IPS-18c (cell line): Measurements from ENCODE around the gene ARCN1.
"Not testable (repeated sequence)": the region's sequence is repeated elsewhere in the genome, so short reads cannot be mapped to it uniquely, and the experiment has no call there.

Experiments used
- H3K4me3 ChIP-seq: 2 replicates; pipeline ENCODE4 v1.7.0; 2013; ENCODE audit warnings: low read depth, mild to moderate bottlenecking, low read length, moderate library complexity; ENCODE audit not compliant: insufficient read depth
- H3K9me3 ChIP-seq: one replicate; pipeline ENCODE4 v1.6.1; 2013; ENCODE audit warnings: mild to moderate bottlenecking, low read length, moderate library complexity; ENCODE audit not compliant: control insufficient read depth, insufficient read depth

Gene ARCN1

DNA sequence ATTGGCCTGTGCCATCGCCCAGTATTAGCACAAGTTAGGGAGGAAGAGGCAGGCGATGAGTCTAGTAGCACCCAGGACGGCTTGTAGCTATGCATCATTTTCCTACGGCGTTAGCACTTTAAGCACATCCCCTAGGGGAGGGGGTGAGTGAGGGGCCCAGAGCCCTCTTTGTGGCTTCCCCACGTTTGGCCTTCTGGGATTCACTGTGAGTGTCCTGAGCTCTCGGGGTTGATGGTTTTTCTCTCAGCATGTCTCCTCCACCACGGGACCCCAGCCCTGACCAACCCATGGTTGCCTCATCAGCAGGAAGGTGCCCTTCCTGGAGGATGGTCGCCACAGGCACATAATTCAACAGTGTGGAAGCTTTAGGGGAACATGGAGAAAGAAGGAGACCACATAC is 36.9 kb upstream of the ARCN1 start:
- no peak overlapping the region for H3K4me3 ChIP-seq
- H3K9me3 ChIP-seq = no peaks in the 10 kb centered on the region

DNA sequence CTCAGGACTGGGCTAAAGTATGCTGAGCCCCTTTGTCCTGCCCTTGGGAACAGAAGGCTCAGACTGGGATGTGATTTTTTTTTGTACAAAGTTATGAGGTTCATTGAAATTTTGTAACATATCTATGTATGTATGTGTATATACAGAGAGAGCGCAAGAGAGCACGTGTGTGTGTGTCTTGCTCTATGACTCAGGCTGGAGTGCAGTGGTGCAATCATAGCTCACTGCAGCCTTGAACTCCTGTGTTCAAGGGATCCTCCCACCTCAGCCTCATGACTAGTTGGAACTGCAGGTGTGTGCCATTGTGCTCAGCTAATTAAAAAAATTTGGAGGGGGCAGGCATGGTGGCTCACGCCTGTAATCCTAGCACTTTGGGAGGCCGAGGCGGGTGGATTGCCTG is 35.5 kb upstream of the ARCN1 start:
- no peak overlapping the region for H3K4me3 ChIP-seq
- no peaks in the 10 kb centered on the region for H3K9me3 ChIP-seq

DNA sequence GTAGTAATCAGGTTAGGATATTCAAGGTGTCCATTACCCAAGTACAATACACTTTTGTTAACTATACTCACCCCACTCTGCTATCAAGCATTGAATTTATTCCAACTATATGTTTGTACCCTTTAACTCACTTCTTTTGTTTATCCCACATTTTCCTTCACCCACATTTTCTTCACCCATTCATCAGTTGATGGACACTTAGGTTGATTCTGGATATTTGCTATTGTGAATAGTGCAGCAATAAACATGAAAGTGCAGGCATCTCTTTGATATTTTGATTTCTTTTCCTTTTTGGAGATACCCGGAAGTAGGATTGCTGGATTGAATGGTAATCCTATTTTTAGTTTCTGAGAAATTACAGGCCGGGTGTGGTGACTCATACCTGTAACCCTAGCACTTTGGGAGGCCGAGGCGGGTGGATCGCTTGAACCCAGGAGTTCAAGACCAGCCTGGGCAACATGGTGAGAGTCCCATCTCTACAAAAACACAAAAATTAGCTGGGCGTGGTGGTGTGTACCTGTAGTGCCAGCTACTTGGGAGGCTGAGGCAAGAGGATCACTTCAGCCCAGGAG is 34.7 kb upstream of the ARCN1 start:
- no peak overlapping the region for H3K4me3 ChIP-seq

DNA sequence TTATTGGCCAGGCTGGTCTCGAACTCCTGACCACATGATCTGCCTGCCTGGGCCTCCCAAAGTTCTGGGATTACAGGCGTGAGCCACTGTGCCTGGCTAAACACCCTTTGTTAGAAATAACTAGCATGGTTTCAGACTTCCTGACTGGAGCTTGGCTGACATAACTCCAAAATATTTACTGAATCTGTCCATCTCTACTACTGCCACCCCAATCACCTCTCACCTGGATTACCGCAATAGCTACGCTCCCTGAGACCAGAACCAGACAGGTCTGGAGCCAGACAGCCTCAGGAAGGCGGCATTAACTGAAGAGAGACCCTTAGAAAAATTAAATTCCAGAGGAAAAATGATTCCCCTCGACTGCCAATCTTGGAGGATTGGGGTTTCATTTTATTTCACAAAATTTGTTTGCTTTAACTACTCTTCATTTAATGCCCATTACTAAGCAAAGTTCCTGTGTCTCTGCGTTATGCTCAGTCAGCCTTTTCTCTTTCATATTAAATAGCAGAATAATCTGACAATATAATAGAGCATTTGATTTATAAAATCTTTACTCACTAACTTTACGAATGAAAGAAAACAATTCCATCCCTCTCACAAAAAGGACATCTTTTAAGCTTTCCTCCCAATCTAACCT is 28.1 kb upstream of the ARCN1 start:
- H3K9me3 ChIP-seq = no peaks in the 10 kb centered on the region
- H3K4me3 ChIP-seq = no peak overlapping the region

More for the DNA sequence above, 34.7 kb upstream of the ARCN1 start:
- H3K9me3 ChIP-seq = no peaks in the 10 kb centered on the region

DNA sequence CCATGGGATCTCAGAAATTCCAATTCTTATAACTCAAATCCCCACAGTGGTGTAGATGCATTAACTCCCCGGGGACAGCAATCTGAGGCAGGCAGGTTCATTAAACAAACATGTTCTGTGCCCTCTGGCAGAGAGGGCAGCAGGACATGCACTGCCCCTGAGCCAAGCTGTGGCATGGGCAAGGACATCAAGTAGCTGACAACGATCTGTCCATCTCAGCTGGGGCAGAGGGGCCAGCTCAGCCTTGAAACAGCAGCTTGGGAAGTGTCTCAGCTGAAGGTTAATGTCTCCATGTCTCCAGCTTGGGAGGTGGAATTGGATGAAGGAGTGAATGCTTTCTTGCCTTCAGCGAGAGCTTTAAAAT is 27.6 kb upstream of the ARCN1 start:
- H3K4me3 ChIP-seq = no peak overlapping the region
- no peaks in the 10 kb centered on the region for H3K9me3 ChIP-seq

DNA sequence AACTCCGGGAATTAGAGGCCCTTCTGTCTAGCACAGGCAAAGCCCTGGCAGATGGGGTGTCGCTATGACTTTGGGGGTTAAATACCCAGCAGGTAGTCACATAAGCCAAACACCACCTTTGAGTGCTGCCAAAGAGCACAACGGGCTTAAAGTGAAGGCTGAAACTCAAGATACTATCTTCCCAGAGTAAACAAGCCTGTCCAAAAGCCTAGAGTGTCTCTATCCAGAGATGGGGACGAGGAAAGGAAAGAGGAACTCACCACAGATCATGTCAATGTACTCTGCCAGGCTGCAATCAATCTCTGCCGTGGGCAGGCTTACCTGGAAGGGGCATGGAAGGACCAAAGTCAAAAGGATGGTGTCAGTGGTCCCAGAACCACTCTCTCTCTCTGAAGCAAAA is 26.7 kb upstream of the ARCN1 start:
- Histone ChIP-seq H3K9me3 (no peaks in the 10 kb centered on the region), H3K4me3 (no peak overlapping the region)

DNA sequence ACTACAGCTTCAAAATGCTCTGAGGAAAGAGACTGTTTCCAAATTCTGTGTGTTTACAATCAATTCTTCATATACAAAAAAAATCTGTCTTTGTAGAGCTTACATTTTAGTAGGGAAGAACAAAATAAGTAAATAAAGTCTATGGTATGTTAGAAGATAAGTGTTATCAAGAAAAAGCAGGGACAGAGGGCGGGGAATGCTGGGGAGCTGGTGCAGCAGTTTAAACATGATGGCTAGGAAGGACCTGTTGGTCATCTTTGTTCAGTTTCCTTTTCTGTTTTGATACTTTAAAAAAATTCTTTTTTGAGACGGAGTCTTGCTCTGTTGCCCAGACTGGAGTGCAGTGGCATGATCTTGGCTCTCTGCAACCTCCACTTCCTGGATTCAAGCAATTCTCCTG is 25.1 kb upstream of the ARCN1 start:
- H3K9me3 ChIP-seq = no peaks in the 10 kb centered on the region
- no peak overlapping the region for H3K4me3 ChIP-seq

DNA sequence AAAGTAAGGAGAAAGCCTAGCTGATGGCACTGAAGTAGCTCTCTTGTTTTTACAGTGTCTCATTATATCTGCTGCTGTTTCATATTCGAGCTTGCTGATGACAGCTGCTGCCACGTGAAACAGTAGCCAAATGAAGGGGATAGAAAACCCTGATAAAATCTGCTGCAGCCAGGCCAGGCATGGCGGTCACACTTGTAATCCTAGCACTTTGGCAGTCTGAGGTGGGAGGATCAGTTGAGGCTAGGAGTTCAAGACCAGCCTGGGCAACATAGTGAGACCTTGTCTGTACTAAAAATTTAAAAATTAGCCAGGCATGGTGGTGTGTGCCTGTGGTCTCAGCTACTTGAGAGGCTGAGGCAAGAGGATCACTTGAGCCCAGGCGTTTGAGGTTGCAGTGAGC is 19.9 kb upstream of the ARCN1 start:
- no peaks in the 10 kb centered on the region for H3K9me3 ChIP-seq
- no peak overlapping the region for H3K4me3 ChIP-seq

DNA sequence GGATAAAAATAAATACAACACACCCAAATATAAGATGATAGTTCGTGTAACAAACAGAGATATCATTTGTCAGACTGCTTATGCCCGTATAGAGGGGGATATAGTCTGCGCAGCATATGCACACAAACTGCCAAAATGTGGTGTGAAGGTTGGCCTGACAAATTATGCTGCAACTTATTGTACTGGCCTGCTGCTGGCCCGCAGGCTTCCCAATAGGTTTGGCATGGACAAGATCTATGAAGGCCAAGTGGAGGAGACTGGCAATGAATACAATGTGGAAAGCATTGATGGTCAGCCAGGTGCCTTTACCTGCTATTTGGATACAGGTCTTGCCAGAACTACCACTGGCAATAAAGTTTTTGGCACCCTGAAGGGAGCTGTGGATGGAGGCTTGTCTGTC is 11.4 kb upstream of the ARCN1 start:
- Histone ChIP-seq H3K4me3 (no peak overlapping the region), H3K9me3 (no peaks in the 10 kb centered on the region)

DNA sequence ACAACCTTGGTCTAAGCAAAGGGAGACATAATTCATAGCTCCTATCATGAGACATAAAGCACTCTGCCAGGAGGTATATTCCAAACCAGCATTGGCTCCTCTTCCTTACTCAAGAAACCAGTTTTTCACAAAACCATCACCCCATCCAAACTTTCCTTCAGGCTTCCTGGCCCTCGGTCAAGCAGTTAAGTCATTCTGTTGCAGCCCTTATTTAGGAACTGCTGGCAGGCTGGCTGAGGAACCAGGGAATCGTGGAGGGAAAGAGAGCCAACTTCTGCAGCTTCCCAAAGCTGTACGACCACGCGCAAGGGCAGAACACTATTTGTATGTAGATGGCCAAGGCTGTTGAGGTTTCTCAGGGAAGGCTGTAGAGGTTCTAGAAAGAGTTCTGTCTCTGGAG is 7.2 kb upstream of the ARCN1 start:
- H3K4me3 ChIP-seq = no peak overlapping the region
- no peaks in the 10 kb centered on the region for H3K9me3 ChIP-seq

DNA sequence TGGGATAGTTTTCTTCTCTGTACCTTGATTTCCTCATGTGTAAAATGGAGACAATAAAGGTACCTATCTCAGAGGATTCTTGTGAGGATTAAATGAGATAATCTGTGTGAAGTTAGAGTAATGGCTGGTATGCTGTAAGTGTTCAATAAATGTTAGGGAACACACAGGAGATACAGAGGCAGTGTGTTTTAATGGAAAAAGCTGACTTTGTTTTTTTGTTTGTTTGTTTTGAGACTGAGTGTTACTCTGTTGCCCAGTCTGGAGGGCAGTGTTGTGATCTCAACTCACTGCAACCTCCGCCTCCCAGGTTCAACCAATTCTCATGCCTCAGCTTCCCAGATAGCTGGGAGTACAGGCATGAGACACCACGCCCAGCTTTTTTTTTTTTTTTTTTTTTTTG is 2.5 kb upstream of the ARCN1 start:
- H3K9me3 ChIP-seq = no peaks in the 10 kb centered on the region

DNA sequence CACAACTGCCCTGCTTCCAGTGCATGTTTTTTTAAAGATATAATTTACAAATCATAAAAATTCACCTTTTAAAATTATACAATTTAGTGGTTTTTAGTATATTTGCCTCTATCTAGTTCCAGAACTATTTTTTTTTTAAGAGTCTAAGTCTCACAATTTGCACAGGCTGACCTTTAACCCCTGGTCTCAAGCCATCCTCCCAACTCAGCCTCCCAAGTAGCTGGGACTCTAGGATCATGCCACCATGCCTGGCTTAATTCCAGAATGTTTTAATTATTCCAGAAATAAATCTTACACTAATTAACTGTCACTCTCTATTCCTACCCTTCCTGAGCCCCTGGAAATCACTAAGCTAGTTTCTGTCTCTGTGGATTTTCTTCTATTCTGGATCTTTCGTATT is 1.4 kb upstream of the ARCN1 start:
- no peak overlapping the region for H3K4me3 ChIP-seq
- no peaks in the 10 kb centered on the region for H3K9me3 ChIP-seq

More for the DNA sequence above, 2.5 kb upstream of the ARCN1 start:
- no peak overlapping the region for H3K4me3 ChIP-seq

DNA sequence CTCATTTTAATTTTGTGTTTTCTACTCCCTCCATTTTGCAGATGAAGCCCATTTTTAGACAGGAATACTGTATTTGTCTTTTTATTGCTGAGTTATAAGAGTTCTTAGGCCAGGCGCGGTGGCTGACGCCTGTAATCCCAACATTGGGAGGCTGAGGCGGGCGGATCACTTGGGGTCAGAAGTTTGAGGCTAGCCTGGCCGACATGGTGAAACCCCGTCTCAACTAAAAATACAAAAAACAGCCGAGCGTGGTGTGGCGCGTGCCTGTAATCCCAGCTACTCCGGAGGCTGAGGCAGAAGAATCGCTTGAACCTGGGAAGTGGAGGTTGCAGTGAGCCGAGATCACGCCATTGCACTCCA is 528 bp upstream of the ARCN1 start:
- peak overlapping the region; percentile 97; the same call in 1 of the 2 replicates for H3K4me3 ChIP-seq
- not testable (repeated sequence) for H3K9me3 ChIP-seq

DNA sequence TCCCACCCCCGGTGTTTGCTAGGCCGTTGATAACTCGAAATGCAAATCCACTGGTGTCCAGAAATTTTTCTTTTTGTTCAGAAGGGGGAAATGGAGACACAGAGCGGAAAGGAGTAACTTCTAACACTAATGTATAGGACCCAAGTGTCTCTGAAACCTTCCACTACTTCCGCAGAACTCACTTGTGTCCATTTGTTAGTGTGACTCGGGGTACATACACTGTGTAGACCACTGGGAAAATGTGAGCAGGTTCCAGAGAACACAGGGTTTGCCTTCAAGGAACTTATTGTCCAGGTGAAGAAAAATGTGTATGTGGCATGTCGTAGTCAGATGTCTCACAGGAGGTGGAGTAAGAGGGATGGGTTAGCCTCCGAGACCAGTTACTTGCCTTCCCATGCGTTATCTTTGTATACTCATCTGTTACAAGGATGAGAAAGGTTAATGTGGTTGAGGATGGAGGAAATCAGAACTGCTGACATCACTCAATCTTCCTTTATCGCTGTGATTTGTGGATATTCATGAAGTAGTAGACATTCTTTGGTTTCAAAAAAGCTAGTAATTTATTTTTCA is 857 bp downstream of the ARCN1 start:
- H3K4me3 ChIP-seq = peak overlapping the region; percentile 97
- H3K9me3 ChIP-seq = no peaks in the 10 kb centered on the region

DNA sequence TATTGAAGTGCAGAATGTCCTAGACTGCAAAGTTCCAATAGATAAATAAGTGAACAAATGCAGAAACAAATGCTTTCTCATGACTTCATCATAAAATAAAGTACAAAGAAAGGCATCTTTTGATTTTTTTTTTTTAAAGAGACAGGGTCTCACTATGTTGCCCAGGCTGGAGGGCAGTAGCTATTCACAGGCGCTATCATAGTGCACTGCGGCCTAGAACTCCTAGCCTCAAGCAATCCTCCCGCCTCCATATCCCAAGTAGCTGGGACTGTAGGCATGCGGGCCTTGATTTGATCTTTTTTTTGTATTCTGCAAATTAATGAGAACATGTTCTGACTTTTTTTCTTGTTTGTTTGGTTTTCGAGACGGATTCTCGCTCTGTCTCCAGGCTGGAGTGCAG is 2.4 kb downstream of the ARCN1 start:
- no peaks in the 10 kb centered on the region for H3K9me3 ChIP-seq
- H3K4me3 ChIP-seq = no peak overlapping the region

DNA sequence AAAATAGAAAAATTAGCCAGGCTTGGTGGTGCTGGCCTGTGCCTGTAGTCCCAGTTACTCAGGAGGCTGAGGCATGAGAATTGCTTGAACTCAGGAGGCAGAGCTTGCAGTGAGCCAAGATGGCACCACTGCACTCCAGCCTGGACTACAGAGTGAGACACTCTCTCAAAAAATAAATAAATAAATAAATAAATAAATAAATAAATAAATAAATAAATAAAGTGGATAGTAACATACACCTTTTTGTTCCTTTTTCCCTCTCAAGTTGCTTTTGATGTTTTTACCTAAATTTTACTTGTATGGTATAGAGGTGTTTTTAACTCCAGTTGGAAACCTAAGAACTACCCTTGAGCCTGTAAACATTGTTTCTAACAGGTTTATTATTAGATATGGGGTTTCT is 5.8 kb downstream of the ARCN1 start:
- not testable (repeated sequence) for H3K9me3 ChIP-seq, H3K4me3 ChIP-seq

DNA sequence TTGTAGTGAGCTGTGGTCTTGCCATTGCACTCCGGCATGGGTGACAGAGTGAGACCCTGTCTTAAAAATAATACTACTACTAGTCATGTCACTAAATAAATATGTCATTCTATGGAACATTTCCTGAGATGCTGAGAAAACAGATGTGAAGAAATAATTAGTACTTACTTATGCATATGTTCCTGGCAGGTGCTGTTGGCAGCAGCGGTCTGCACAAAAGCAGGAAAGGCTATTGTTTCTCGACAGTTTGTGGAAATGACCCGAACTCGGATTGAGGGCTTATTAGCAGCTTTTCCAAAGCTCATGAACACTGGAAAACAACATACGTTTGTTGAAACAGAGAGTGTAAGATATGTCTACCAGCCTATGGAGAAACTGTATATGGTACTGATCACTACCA is 8.8 kb downstream of the ARCN1 start:
- Histone ChIP-seq H3K4me3 (no peak overlapping the region), H3K9me3 (no peaks in the 10 kb centered on the region)

DNA sequence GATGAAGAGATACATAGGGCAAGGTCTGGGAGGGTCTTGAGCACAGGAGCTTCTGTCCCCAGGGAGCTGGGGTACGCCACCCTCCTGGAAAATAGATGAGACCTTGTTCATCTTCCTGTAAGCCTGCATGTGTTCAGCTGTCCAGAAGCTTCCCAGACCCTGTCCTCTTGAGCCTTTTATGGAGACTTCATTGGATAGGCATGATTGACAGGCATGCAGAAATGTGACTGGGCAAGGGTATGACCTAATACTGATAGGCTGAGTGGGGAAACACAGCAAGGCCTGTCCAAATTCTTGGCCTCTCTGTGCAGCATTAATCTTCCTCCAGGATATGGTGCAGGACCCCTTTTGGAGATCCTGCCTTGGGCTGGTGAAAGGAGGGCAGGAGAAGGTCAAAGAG is 15.7 kb downstream of the ARCN1 start:
- H3K9me3 ChIP-seq = no peaks in the 10 kb centered on the region
- H3K4me3 ChIP-seq = no peak overlapping the region
